ENCODE data around the gene CAPRIN1. TPM values are rescaled to one million over a fixed set of nuclear protein-coding genes. Genes with fewer than 3 reads are reported as not detected.
A peak's percentile ranks its signal among the peaks of the same experiment; 100 is the strongest.

The CAPRIN1 gene
- polyA plus RNA-seq, 1 of the 3 experiments (the other 2 are of a cell fraction): 67.1 TPM

DNA sequence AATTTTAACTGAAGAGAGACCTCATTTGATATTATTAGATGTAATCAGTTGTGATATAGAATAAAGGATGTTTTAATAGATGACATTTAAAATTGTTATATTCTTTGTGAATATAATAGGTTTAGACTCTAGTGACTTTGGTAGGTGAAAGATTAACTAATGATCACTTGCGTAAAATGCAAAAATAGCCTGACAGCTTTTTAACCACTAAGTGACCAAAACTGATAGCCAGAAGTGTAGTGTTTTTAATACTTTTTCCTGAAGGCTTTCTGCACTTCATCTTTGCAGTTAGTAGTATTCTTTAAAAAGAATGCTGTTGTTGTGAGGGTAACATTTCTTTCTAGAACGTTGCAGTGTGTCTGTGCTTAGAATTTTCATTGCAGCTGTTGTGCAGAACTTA, 5.1 kb downstream of the CAPRIN1 start (continued):
- TF ChIP-seq, protein P1, sequence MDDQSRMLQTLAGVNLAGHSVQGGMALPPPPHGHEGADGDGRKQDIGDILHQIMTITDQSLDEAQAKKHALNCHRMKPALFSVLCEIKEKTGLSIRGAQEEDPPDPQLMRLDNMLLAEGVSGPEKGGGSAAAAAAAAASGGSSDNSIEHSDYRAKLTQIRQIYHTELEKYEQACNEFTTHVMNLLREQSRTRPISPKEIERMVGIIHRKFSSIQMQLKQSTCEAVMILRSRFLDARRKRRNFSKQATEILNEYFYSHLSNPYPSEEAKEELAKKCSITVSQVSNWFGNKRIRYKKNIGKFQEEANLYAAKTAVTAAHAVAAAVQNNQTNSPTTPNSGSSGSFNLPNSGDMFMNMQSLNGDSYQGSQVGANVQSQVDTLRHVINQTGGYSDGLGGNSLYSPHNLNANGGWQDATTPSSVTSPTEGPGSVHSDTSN (IDR thresholded peaks at IDR 0.05): no peak

DNA sequence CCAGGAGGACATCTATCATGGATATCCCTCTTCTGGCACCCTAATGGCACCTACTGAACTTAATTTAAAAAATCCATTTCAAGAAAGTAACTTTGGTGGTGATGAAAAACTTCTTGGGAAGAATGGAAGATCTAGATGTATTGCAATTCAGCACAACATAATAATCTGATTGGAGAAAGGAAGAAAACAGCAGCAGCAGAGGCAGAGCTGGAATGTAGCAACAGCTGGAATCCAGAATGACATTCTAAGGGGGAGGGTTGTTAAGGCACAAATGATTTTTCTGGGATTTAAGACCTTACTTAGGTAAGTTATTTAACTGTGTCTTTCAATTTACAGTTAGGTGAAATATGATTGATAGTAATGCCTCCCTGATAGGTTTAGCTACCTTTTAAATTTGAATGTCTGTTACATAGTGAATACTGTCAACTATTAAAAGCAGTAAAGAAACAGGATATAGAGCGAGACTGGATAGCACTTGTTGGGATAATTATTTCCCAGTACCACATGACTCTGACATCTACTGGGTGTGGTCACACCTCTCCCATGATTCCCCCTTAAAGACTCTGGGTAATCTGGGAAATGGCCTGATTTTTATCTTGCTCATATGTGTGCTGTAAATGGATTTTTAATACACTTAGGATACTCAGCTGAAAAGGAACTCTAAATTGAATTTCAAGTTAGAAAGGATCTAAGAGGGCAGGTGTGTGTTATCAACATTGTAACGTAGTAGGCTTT, 11.7 kb downstream of the CAPRIN1 start:
- CTCF ChIA-PET: interaction anchor here (0.8 kb wide), 1 partner anchor 10 kb away, joined by 3 read pairs; no protein-coding TSS in a partner anchor
- H3K4me3 ChIP-seq (ENCODE audit: low read depth in 2 of 2, low read length in 1 of 2): no peak overlapping the region
- peak; percentile 34 for DNase-seq
- H2AFZ ChIP-seq (ENCODE audit: low read depth): no peak overlapping the region
- WGBS (ENCODE audit: low lambda C conversion rate): 98% methylated on average over 2 of the region's 2 CpGs
- H3K9me2 ChIP-seq: no peaks in the 10 kb centered on the region
- peaks cover 100% of the 10 kb centered on the region for H3K79me2 ChIP-seq (ENCODE audit: insufficient read depth)
- no peaks in the 10 kb centered on the region for H3K9me3 ChIP-seq
- peaks cover 99% of the 10 kb centered on the region for H4K20me1 ChIP-seq (ENCODE audit: insufficient read depth)
- H3K27ac ChIP-seq (ENCODE audit: low read depth in 2 of 2, low read length in 1 of 2): no peak overlapping the region
- POLR2A ChIA-PET: no interaction called here
- peaks cover 13% of the 10 kb centered on the region for H3F3A ChIP-seq (replicated peaks; ENCODE audit: insufficient read depth)
- no peak for TF ChIP-seq TCF12 (IDR thresholded peaks at IDR 0.05)
- peak; percentile 62; the same call in 1 of the 2 replicates for TF ChIP-seq MXI1 (IDR thresholded peaks at IDR 0.05; ENCODE audit: low read depth, low read length)
- H3K36me3 ChIP-seq (replicated peaks in 1 of 2; ENCODE audit: control insufficient read depth in 1 of 2, insufficient read depth in 2 of 2, low read length in 1 of 2): peaks cover 26 to 43% of the 10 kb centered on the region in 2 experiments
- no peak overlapping the region for H3K9ac ChIP-seq
- H3K4me1 ChIP-seq (ENCODE audit: control insufficient read depth in 1 of 2, insufficient read depth in 2 of 2, low read depth in 1 of 2, low read length in 1 of 2): peaks cover 0 to 68% of the 10 kb centered on the region in 2 experiments
- H3K4me2 ChIP-seq: no peak overlapping the region
- H3K27me3 ChIP-seq (ENCODE audit: insufficient read depth): no peaks in the 10 kb centered on the region

DNA sequence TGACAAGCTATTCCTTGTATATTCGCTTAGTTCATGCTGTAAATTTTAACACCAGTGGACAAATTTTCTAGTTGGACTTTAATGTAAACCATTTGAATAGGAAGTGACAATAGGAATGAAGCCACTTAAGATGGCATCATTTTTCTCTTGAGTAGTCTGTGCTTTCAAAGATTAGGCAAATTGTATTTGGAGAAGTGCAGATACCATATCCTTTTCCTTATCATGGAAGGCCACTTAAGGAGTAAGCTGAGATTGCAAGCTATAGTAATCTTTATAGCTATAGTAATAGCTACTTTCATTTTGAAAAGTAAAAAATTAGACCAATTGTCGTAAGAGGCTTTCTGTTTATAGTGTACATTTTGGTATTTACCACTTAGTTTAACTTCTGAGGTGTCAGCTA, 12.8 kb downstream of the CAPRIN1 start:
- H3F3A ChIP-seq (replicated peaks; ENCODE audit: insufficient read depth): peaks cover 13% of the 10 kb centered on the region
- H3K9me3 ChIP-seq: no peaks in the 10 kb centered on the region
- TF ChIP-seq RFX5 (IDR thresholded peaks at IDR 0.05; ENCODE audit: low read length): no peak
- TF ChIP-seq, protein P1 (IDR thresholded peaks at IDR 0.05): no peak
- TF ChIP-seq TAF1 (IDR thresholded peaks at IDR 0.05; ENCODE audit: borderline replicate concordance, low read depth, low read length): no peak
- TF ChIP-seq RCOR1 (IDR thresholded peaks at IDR 0.05; ENCODE audit: low read length): no peak
- TF ChIP-seq, protein P2, sequence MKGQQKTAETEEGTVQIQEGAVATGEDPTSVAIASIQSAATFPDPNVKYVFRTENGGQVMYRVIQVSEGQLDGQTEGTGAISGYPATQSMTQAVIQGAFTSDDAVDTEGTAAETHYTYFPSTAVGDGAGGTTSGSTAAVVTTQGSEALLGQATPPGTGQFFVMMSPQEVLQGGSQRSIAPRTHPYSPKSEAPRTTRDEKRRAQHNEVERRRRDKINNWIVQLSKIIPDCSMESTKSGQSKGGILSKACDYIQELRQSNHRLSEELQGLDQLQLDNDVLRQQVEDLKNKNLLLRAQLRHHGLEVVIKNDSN (IDR thresholded peaks at IDR 0.05; ENCODE audit: borderline replicate concordance, low read depth): no peak
- TF ChIP-seq ELF1 (IDR thresholded peaks at IDR 0.05): no peak
- no peak for TF ChIP-seq TCF12 (IDR thresholded peaks at IDR 0.05)
- TF ChIP-seq, protein P3, sequence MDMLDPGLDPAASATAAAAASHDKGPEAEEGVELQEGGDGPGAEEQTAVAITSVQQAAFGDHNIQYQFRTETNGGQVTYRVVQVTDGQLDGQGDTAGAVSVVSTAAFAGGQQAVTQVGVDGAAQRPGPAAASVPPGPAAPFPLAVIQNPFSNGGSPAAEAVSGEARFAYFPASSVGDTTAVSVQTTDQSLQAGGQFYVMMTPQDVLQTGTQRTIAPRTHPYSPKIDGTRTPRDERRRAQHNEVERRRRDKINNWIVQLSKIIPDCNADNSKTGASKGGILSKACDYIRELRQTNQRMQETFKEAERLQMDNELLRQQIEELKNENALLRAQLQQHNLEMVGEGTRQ (IDR thresholded peaks at IDR 0.05; ENCODE audit: borderline replicate concordance, low read depth, low read length): no peak
- no peaks in the 10 kb centered on the region for H3K27me3 ChIP-seq (ENCODE audit: insufficient read depth)
- H2AFZ ChIP-seq (ENCODE audit: low read depth): no peak overlapping the region
- no peak overlapping the region for H3K9ac ChIP-seq
- 0 out of 4 replicates have a peak overlapping the region, but pooled peaks of 1 of the 2 experiments have one; percentile 2 for H3K27ac ChIP-seq (ENCODE audit: low read depth in 2 of 2, low read length in 1 of 2)
- H4K20me1 ChIP-seq (ENCODE audit: insufficient read depth): peaks cover 99% of the 10 kb centered on the region
- POLR2A ChIA-PET: no interaction called here
- H3K4me3 ChIP-seq (ENCODE audit: low read depth in 2 of 2, low read length in 1 of 2): no peak overlapping the region
- peaks cover 20 to 39% of the 10 kb centered on the region in 2 experiments for H3K36me3 ChIP-seq (replicated peaks in 1 of 2; ENCODE audit: control insufficient read depth in 1 of 2, insufficient read depth in 2 of 2, low read length in 1 of 2)
- DNase-seq: no peak
- no peaks in the 10 kb centered on the region for H3K9me2 ChIP-seq
- peaks cover 0 to 68% of the 10 kb centered on the region in 2 experiments for H3K4me1 ChIP-seq (ENCODE audit: control insufficient read depth in 1 of 2, insufficient read depth in 2 of 2, low read depth in 1 of 2, low read length in 1 of 2)
- no peak overlapping the region for H3K4me2 ChIP-seq
- CTCF ChIA-PET: interaction anchor here (0.6 to 2.3 kb wide), 2 partner anchors 30 to 67 kb away, joined by 3 to 10 read pairs; no protein-coding TSS in a partner anchor
- H3K79me2 ChIP-seq (ENCODE audit: insufficient read depth): peaks cover 100% of the 10 kb centered on the region
- 94% methylated on average over 2 of the region's 2 CpGs for WGBS (ENCODE audit: low lambda C conversion rate)
